Endodermal cell (in vitro differentiated cells): ENCODE measurements around the gene TXNDC12. TPM values are rescaled to one million over a fixed set of nuclear protein-coding genes. Genes with fewer than 3 reads are reported as not detected.
"Not testable (repeated sequence)": the region's sequence is repeated elsewhere in the genome, so short reads cannot be mapped to it uniquely, and the experiment has no call there.

Experiments used
- DNase-seq: peaks from one replicate; pipeline ENCODE4 v3.0.0-alpha.2; 2017
- H3K27ac ChIP-seq: 2 replicates; pipeline ENCODE4 v1.5.1; 2013; ENCODE audit warnings: mild to moderate bottlenecking, low read depth, low read length, moderate library complexity
- H3K27me3 ChIP-seq: 2 replicates; pipeline ENCODE4 v1.6.1; 2013; ENCODE audit warnings: mild to moderate bottlenecking, low read length, moderate library complexity; ENCODE audit not compliant: insufficient read depth, control insufficient read depth, poor library complexity, severe bottlenecking
- H3K36me3 ChIP-seq: 2 replicates; pipeline ENCODE4 v1.7.0; 2013; ENCODE audit warnings: mild to moderate bottlenecking, low read length, moderate library complexity; ENCODE audit not compliant: control insufficient read depth, insufficient read depth
- H3K4me1 ChIP-seq: one replicate; pipeline ENCODE4 v1.7.0; 2013; ENCODE audit warnings: low read length; ENCODE audit not compliant: control insufficient read depth, insufficient read depth
- H3K4me3 ChIP-seq: 2 replicates; pipeline ENCODE4 v1.5.1; 2013; ENCODE audit warnings: mild to moderate bottlenecking, low read length, moderate library complexity
- H3K9ac ChIP-seq: 2 replicates; pipeline ENCODE4 v1.6.1; 2013; ENCODE audit warnings: mild to moderate bottlenecking, low read length, moderate library complexity; ENCODE audit not compliant: poor library complexity, severe bottlenecking; ENCODE audit errors: extremely low read depth
- H3K9me3 ChIP-seq: 2 replicates; pipeline ENCODE4 v1.6.1; 2013; ENCODE audit warnings: mild to moderate bottlenecking, low read length, moderate library complexity; ENCODE audit not compliant: control insufficient read depth
- H3K27ac Mint-ChIP-seq: 2 replicates; pipeline ENCODE4 v1.8.0; 2020; ENCODE audit warnings: mixed read lengths
- H3K27me3 Mint-ChIP-seq: 2 replicates; pipeline ENCODE4 v1.8.0; 2021; ENCODE audit warnings: mild to moderate bottlenecking, mixed read lengths; ENCODE audit not compliant: insufficient read depth
- H3K36me3 Mint-ChIP-seq: 2 replicates; pipeline ENCODE4 v1.8.0; 2020; ENCODE audit warnings: low read depth, mixed read lengths
- H3K4me1 Mint-ChIP-seq: 2 replicates; pipeline ENCODE4 v1.8.0; 2020; ENCODE audit warnings: mixed read lengths
- H3K4me3 Mint-ChIP-seq: 2 replicates; pipeline ENCODE4 v1.8.0; 2020; ENCODE audit warnings: mild to moderate bottlenecking, moderate library complexity, mixed read lengths
- H3K9me3 Mint-ChIP-seq: 2 replicates; pipeline ENCODE4 v1.8.0; 2020; ENCODE audit warnings: mild to moderate bottlenecking, mixed read lengths
- WGBS, 2 experiments: methylation state at CpG; one replicate each; pipeline versions ENCODE4 v1.1.5 to v1.1.7; 2013; ENCODE audit warnings: missing lambda C conversion rate in 2 of 2, mixed read lengths in 1 of 2; ENCODE audit not compliant: insufficient coverage in 1 of 2, insufficient read length in 1 of 2; 5-methylcytosine and 5-hydroxymethylcytosine counted together
- total RNA-seq, 2 donors: library from RNA; stranded (reverse); fragmentation: NEBNext Ultra II Directional in 1 of 2; extraction: Animal tissue kit (Norgen Biotek cat#: 25700) in 1 of 2; gene quantifications; 2 replicates in 1 of 2; 3 replicates in 1 of 2; pipeline ENCODE4 v1.2.1, GENCODE V29; 2021
- TF ChIP-seq, protein P1 (sequence below): fragments of 200-600 bp; sonication (generic); conservative IDR thresholded peaks from 2 replicates; pipeline ENCODE4 v1.5.0; 2021; ENCODE audit warnings: antibody characterized with exemption, mild to moderate bottlenecking

Gene TXNDC12
- total RNA-seq, 2 donors from 2014 or later, result 77.2 to 99.6 TPM

DNA sequence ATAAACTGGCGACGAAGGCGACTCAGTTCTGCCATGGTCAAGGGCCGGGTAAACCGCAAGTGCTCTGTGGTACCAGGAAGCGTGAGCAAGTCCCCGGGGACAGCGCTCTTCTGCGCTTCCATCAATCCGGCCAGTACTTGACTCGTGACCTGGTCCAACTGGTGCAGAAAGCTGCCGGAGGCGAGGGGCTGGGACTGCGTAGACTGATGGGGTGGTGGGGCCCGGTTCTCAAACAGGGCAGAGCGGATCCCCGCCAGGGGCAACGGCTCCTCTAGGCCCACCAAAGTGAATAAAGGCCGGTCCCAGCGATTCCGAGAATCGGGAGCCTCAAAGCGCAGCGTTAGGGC is 22.2 kb downstream of the TXNDC12 start:
- WGBS, 2 experiments, result 11 to 18% methylated on average over 12 to 24 of the region's 24 CpGs
- H3K4me3 Mint-ChIP-seq, result peak overlapping the region; percentile 92
- Histone ChIP-seq H3K4me3 (peak overlapping the region; percentile 94), H3K27me3 (no peaks in the 10 kb centered on the region), H3K36me3 (peaks cover 30% of the 10 kb centered on the region), H3K27ac (no peak overlapping the region), H3K9me3 (no peaks in the 10 kb centered on the region), H3K4me1 (peaks cover 7% of the 10 kb centered on the region), H3K9ac (peak overlapping the region; percentile 70)
- no peaks in the 10 kb centered on the region for H3K27me3 Mint-ChIP-seq
- peak; percentile 74 for DNase-seq
- H3K27ac Mint-ChIP-seq, result peak overlapping the region; percentile 94
- peaks cover 18% of the 10 kb centered on the region for H3K4me1 Mint-ChIP-seq
- peaks cover 27% of the 10 kb centered on the region for H3K36me3 Mint-ChIP-seq
- TF ChIP-seq, protein P1, sequence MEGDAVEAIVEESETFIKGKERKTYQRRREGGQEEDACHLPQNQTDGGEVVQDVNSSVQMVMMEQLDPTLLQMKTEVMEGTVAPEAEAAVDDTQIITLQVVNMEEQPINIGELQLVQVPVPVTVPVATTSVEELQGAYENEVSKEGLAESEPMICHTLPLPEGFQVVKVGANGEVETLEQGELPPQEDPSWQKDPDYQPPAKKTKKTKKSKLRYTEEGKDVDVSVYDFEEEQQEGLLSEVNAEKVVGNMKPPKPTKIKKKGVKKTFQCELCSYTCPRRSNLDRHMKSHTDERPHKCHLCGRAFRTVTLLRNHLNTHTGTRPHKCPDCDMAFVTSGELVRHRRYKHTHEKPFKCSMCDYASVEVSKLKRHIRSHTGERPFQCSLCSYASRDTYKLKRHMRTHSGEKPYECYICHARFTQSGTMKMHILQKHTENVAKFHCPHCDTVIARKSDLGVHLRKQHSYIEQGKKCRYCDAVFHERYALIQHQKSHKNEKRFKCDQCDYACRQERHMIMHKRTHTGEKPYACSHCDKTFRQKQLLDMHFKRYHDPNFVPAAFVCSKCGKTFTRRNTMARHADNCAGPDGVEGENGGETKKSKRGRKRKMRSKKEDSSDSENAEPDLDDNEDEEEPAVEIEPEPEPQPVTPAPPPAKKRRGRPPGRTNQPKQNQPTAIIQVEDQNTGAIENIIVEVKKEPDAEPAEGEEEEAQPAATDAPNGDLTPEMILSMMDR, result no peak
- H3K9me3 Mint-ChIP-seq, result no peaks in the 10 kb centered on the region

DNA sequence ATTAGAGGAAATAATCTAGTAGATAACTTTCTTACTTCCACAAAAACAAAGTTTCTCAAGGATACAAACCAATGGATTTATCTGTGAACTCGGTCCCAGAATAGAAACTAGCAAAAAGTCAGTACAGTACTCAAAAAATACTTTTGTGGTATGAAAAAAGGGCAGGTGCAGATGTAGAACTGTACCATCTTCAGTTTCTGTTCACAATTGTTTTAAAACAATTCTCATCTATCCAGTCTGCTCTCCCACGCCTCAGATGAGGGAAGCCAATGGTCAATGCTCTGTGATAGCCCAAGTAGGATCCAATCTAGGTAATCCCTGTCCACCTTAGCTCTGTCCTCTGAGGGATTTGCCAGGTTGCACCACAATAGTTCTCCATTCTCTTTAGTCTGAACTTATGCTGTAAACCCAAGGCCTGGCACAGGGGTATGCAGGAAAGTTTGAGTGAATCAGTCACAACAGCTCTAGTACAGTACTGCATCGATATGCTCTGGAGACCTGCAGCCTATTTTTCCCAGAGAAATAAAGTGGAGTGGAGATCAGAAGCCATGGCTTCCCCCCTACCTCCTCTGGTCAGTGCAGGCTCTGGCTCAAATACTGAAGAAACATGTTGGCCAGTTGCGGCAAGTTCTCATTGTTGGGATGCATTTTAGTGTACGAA is 22.7 kb downstream of the TXNDC12 start:
- Histone ChIP-seq H3K4me3 (peak overlapping the region; percentile 94), H3K4me1 (peaks cover 7% of the 10 kb centered on the region), H3K9ac (peak overlapping the region; percentile 70), H3K27me3 (no peaks in the 10 kb centered on the region), H3K27ac (no peak overlapping the region), H3K36me3 (peaks cover 28% of the 10 kb centered on the region), H3K9me3 (no peaks in the 10 kb centered on the region)
- H3K36me3 Mint-ChIP-seq, result peaks cover 29% of the 10 kb centered on the region
- 65 to 92% methylated on average over 2 to 5 of the region's 5 CpGs for WGBS, 2 experiments
- TF ChIP-seq, protein P1, result no peak
- H3K27ac Mint-ChIP-seq, result peak overlapping the region; percentile 94
- peaks cover 18% of the 10 kb centered on the region for H3K4me1 Mint-ChIP-seq
- peak overlapping the region; percentile 92 for H3K4me3 Mint-ChIP-seq
- H3K9me3 Mint-ChIP-seq, result no peaks in the 10 kb centered on the region
- no peaks in the 10 kb centered on the region for H3K27me3 Mint-ChIP-seq
- DNase-seq, result no peak

DNA sequence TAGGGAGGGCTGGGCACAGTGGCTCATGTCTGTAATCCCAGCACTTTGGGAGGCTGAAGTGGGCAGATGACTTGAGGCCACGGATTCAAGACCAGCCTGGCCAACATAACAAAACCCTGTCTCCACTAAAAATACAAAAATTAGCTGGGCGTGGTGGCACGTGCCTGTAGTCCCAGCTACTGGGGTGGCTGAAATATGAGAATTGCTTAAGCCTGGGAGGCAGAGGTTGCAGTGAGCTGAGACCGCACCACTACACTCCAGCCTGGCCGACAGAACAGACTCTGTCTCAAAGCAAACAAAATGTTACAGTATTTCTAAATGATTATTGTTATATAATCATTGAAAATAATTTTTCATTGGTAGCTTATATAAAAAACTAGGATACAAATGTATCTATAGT is 26.2 kb downstream of the TXNDC12 start:
- 98 to 100% methylated on average over 3 to 5 of the region's 5 CpGs for WGBS, 2 experiments
- not testable (repeated sequence) for H3K27me3 ChIP-seq, H3K9ac ChIP-seq, H3K4me3 ChIP-seq, H3K27ac ChIP-seq, H3K27me3 Mint-ChIP-seq, H3K9me3 Mint-ChIP-seq, H3K4me3 Mint-ChIP-seq, H3K9me3 ChIP-seq, DNase-seq, H3K4me1 ChIP-seq, H3K27ac Mint-ChIP-seq
- peaks cover 18% of the 10 kb centered on the region for H3K4me1 Mint-ChIP-seq
- H3K36me3 Mint-ChIP-seq, result peaks cover 47% of the 10 kb centered on the region
- peaks cover 21% of the 10 kb centered on the region for H3K36me3 ChIP-seq

DNA sequence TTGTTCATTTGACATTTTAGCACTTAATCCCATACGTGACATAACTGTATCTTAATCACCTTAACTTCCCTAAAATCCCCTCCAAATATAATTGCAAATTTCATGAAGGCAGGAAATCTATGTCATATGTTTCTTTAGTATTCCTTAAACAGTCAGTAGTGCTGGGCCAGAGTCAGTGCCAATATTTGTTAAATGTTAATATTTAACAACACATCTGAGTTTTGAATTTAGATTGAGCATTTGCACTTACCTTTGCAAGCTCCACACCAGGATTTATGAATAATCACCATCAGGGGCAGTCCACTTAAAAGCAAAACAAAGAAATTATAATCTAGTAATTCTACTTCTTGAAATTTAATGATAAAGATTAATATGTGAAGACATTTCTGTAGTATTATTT is 26.7 kb downstream of the TXNDC12 start:
- H3K4me3 Mint-ChIP-seq, result no peak overlapping the region

More for the DNA sequence above, 26.7 kb downstream of the TXNDC12 start:
- H3K4me1 Mint-ChIP-seq, result peaks cover 18% of the 10 kb centered on the region
- Histone ChIP-seq H3K4me1 (peaks cover 7% of the 10 kb centered on the region), H3K4me3 (no peak overlapping the region), H3K36me3 (peaks cover 26% of the 10 kb centered on the region), H3K9me3 (no peaks in the 10 kb centered on the region), H3K27me3 (no peaks in the 10 kb centered on the region), H3K27ac (no peak overlapping the region), H3K9ac (no peak overlapping the region)
- WGBS, 2 experiments, result 60 to 90% methylated on average over 1 of the region's 1 CpG
- H3K9me3 Mint-ChIP-seq, result no peaks in the 10 kb centered on the region
- TF ChIP-seq, protein P1, result no peak
- no peak for DNase-seq
- H3K27ac Mint-ChIP-seq, result no peak overlapping the region
- peaks cover 52% of the 10 kb centered on the region for H3K36me3 Mint-ChIP-seq
- H3K27me3 Mint-ChIP-seq, result no peaks in the 10 kb centered on the region
